A549 treated with CpdA at 1 μM for 4 hours (cell line): ENCODE data around the gene ABO. TPM values are rescaled to one million over a fixed set of nuclear protein-coding genes. Genes with fewer than 3 reads are reported as not detected.

Experiments used
- total RNA-seq: library from RNA; stranded (reverse); fragments of 200-300 nt; extraction: Qiagen RNA extraction; gene quantifications from 5 replicates; pipeline ENCODE4 v1.2.3, GENCODE V29; 2022; ENCODE audit warnings: low read depth

ABO gene
- total RNA-seq = not detected in 5 replicates

GRCh38 chr9:133275105-133276000, at the start of gene ABO:
Gene ABO, minus strand, starts transcription at chr9:133275201.

GRCh38 chr9:133208880-133209300, 66.1 kb downstream of the ABO start, which contains the start of gene OBP2B:
Gene OBP2B, minus strand, starts transcription at chr9:133209250. Its CDS starts 51 bp downstream, at chr9:133209199.

Other genes starting within 250 kb of the ABO start
- gene GTF3C5, start 244.2 kb downstream of the ABO start, total RNA-seq = 61.6 to 72.0 TPM (median 70.8 TPM) in 5 replicates
- gene CEL, start 213.2 kb downstream of the ABO start, total RNA-seq = 0.26 to 0.86 TPM (median 0.66 TPM) in 5 replicates
- gene RALGDS, start 154.0 kb downstream of the ABO start, total RNA-seq = 21.0 to 27.1 TPM (median 24.4 TPM) in 5 replicates
- gene GBGT1, start 111.3 kb downstream of the ABO start, total RNA-seq = 1.6 to 3.0 TPM (median 2.8 TPM) in 5 replicates
- gene OBP2B, start 66.0 kb downstream of the ABO start, total RNA-seq = not detected in 5 replicates
- 24.0 to 32.5 TPM (median 27.3 TPM) in 5 replicates for gene SURF6, start 61.0 kb upstream of the ABO start, total RNA-seq
- gene MED22, start 72.9 kb upstream of the ABO start, total RNA-seq = 23.9 to 31.9 TPM (median 29.7 TPM) in 5 replicates
- 3,321 to 3,607 TPM (median 3,503 TPM) in 5 replicates for gene RPL7A, start 73.0 kb upstream of the ABO start, total RNA-seq
- gene SURF1, start 81.3 kb upstream of the ABO start, total RNA-seq = 30.5 to 49.9 TPM (median 44.1 TPM) in 5 replicates
- 39.2 to 55.8 TPM (median 47.0 TPM) in 5 replicates for gene SURF2, start 81.3 kb upstream of the ABO start, total RNA-seq
- gene SURF4, start 100.9 kb upstream of the ABO start, total RNA-seq = 179 to 209 TPM (median 208 TPM) in 5 replicates
- 0.23 to 1.4 TPM (median 0.81 TPM) in 5 replicates for gene STKLD1, start 101.2 kb upstream of the ABO start, total RNA-seq
- 31.4 to 44.3 TPM (median 39.2 TPM) in 5 replicates for gene REXO4, start 142.8 kb upstream of the ABO start, total RNA-seq
- 0.28 to 0.73 TPM (median 0.48 TPM) in 5 replicates for gene ADAMTS13, start 147.2 kb upstream of the ABO start, total RNA-seq
- gene CACFD1, start 184.8 kb upstream of the ABO start, total RNA-seq = 3.3 to 4.8 TPM (median 4.4 TPM) in 5 replicates
- 16.2 to 24.6 TPM (median 21.2 TPM) in 5 replicates for gene SLC2A6, start 203.9 kb upstream of the ABO start, total RNA-seq
- gene MYMK, start 249.8 kb upstream of the ABO start, total RNA-seq = not detected in 5 replicates